A673 (cell line): Measurements from ENCODE around the gene TOGARAM1.

ENCODE experiments used
- EZH2 ChIP-seq: fragments of 200-600 bp; sonication (generic); IDR thresholded peaks from 2 replicates; pipeline ENCODE4 v1.6.1; 2017; ENCODE audit warnings: borderline replicate concordance, low read depth, mild to moderate bottlenecking, mixed read lengths, antibody characterized with exemption, low read length; ENCODE audit not compliant: poor library complexity, severe bottlenecking
- TF ChIP-seq, protein P1 (sequence below): fragments of 300-800, 200-600 bp; sonication (generic); conservative IDR thresholded peaks from 2 replicates; pipeline ENCODE4 v1.5.1; 2017; ENCODE audit warnings: low read depth, mild to moderate bottlenecking, antibody characterized with exemption, low read length, moderate library complexity, mixed read lengths

DNA sequence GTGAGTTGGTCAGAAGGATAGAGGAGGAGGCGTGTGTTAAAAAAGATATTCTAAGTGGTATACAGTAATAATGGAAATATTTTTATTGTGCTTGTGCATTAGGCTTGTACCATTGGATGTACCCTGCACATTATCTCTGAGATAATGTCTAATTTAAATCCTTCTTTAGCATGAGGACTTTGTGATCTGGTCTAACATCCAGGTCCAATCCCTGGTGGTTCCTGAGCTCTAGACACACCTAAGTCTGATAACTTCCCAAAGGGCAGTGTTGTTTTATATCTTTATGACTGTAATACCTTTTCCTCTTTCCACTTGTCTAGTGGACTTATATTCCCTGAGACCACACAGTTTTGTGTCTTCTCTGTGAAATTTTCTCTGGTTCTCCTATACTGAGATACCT, 142.6 kb downstream of the TOGARAM1 start:
- TF ChIP-seq, protein P1, sequence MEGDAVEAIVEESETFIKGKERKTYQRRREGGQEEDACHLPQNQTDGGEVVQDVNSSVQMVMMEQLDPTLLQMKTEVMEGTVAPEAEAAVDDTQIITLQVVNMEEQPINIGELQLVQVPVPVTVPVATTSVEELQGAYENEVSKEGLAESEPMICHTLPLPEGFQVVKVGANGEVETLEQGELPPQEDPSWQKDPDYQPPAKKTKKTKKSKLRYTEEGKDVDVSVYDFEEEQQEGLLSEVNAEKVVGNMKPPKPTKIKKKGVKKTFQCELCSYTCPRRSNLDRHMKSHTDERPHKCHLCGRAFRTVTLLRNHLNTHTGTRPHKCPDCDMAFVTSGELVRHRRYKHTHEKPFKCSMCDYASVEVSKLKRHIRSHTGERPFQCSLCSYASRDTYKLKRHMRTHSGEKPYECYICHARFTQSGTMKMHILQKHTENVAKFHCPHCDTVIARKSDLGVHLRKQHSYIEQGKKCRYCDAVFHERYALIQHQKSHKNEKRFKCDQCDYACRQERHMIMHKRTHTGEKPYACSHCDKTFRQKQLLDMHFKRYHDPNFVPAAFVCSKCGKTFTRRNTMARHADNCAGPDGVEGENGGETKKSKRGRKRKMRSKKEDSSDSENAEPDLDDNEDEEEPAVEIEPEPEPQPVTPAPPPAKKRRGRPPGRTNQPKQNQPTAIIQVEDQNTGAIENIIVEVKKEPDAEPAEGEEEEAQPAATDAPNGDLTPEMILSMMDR, result no peak
- TF ChIP-seq EZH2, result no peak
